H1 (cell line): Measurements from ENCODE around the gene COQ9.

ENCODE experiments used
- CREB1 ChIP-seq: IDR thresholded peaks from 2 replicates; pipeline ENCODE4 v1.6.1; 2012; ENCODE audit warnings: inconsistent platforms
- CTCF ChIP-seq, 3 experiments: IDR thresholded peaks; 1 replicate in 2 of 3; 2 replicates in 1 of 3; pipeline versions ENCODE4 v1.5.1 to v1.6.1; 2011; ENCODE audit warnings: low read length in 3 of 3, mild to moderate bottlenecking in 3 of 3, inconsistent platforms in 2 of 3, low read depth in 1 of 3, moderate library complexity in 1 of 3; ENCODE audit not compliant: insufficient read depth in 1 of 3; ENCODE audit errors: control extremely low read depth in 1 of 3
- EP300 ChIP-seq, 2 experiments: IDR thresholded peaks; 1 replicate in 1 of 2; 2 replicates in 1 of 2; pipeline ENCODE4 v1.6.1; 2011 to 2012; ENCODE audit warnings: low read depth in 2 of 2, low read length in 2 of 2, mild to moderate bottlenecking in 2 of 2, borderline replicate concordance in 1 of 2, inconsistent platforms in 1 of 2, moderate library complexity in 1 of 2
- EZH2 ChIP-seq: fragments of 200-600 bp; sonication (generic); IDR thresholded peaks from 2 replicates; pipeline ENCODE4 v1.7.1; 2012; ENCODE audit warnings: low read depth, mild to moderate bottlenecking, moderate library complexity, low read length, inconsistent platforms; ENCODE audit not compliant: severe bottlenecking
- GABPA ChIP-seq: IDR thresholded peaks from 2 replicates; pipeline ENCODE4 v1.6.1; 2011; ENCODE audit warnings: mild to moderate bottlenecking, low read length, moderate library complexity, borderline replicate concordance; ENCODE audit not compliant: insufficient read depth
- GTF2F1 ChIP-seq: IDR thresholded peaks from 2 replicates; pipeline ENCODE4 v1.6.1; 2012; ENCODE audit warnings: low read depth, low read length, improper control_type of control experiment, borderline replicate concordance
- NRF1 ChIP-seq: IDR thresholded peaks from 2 replicates; pipeline ENCODE4 v1.6.1; 2011; ENCODE audit warnings: mild to moderate bottlenecking, low read depth, low read length, improper control_type of control experiment
- POLR2A ChIP-seq, 2 experiments: IDR thresholded peaks; 1 replicate in 1 of 2; 2 replicates in 1 of 2; pipeline ENCODE4 v1.6.1; 2011; ENCODE audit warnings: low read depth in 2 of 2, low read length in 2 of 2, mild to moderate bottlenecking in 2 of 2; ENCODE audit errors: control extremely low read depth in 1 of 2
- RAD21 ChIP-seq, 2 experiments: IDR thresholded peaks in 1 of 2; conservative IDR thresholded peaks in 1 of 2; 2 replicates each; pipeline ENCODE4 v1.6.1; 2011; ENCODE audit warnings: low read depth in 2 of 2, low read length in 2 of 2, improper control_type of control experiment in 1 of 2, inconsistent platforms in 1 of 2, mild to moderate bottlenecking in 1 of 2, moderate library complexity in 1 of 2
- RFX5 ChIP-seq: IDR thresholded peaks from 2 replicates; pipeline ENCODE4 v1.6.1; 2011; ENCODE audit warnings: low read depth, low read length, improper control_type of control experiment, borderline replicate concordance
- TBP ChIP-seq: IDR thresholded peaks from 2 replicates; pipeline ENCODE4 v1.6.1; 2011; ENCODE audit warnings: low read depth, low read length, improper control_type of control experiment
- TCF12 ChIP-seq: IDR thresholded peaks from 2 replicates; pipeline ENCODE4 v1.6.1; 2011; ENCODE audit warnings: low read depth, mild to moderate bottlenecking, low read length
- ZNF274 ChIP-seq: IDR thresholded peaks from 2 replicates; pipeline ENCODE4 v1.7.0; 2012; ENCODE audit warnings: low read length, borderline replicate concordance; ENCODE audit errors: extremely low read depth

DNA sequence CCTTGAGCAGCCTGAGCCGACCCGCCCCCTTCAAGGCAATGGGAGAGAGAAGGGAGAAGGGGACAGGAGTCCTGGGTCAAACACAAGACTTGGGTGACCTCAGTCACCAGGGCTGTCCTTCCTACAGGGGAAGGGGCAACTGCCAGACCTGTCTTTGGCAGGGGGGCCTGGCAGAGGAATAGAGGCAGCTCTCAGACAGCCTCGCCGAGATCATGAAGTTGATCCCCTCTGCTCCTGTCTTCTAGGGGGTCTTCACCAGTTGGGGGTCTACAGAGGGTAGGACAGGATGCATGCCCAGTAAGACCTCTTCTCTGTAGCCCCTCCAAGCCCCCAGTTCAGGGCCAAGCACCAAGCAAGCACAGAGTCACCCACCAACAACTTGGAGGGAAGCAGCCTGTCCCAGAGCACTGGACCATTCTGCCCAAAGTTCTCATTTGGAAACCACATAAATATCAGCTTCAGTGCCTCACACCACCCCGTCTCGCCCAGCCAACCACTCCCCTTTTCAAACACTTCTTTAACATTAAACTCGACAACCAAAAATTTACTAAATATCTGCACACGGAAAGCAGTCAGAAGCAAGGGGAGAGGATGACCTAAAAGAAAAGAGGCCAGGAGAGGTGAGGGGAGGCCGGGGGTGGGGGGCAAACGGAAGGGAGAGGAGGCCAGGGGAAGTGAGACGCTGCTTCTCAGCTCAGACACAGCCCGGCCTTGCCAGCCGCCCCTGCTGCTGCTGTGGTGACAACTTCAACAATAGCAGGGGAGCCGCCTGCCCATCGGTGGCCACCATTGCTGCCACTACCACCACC is 31.3 kb downstream of the COQ9 start:
- TF ChIP-seq EZH2 (no peak), ZNF274 (no peak), CTCF (IDR thresholded peaks at IDR 0.05; ENCODE audit: control extremely low read depth in 1 of 3, insufficient read depth in 1 of 3, low read depth in 1 of 3, low read length in 3 of 3) (no peak), CREB1 (no peak), EP300 (IDR thresholded peaks at IDR 0.05; ENCODE audit: borderline replicate concordance in 1 of 2, low read depth in 2 of 2, low read length in 2 of 2) (no peak), RFX5 (no peak), NRF1 (no peak), TCF12 (no peak), RAD21 (IDR thresholded peaks at IDR 0.05 in 1 of 2, conservative IDR thresholded peaks at IDR 0.05 in 1 of 2; ENCODE audit: low read depth in 2 of 2, low read length in 2 of 2) (no peak), GABPA (no peak), POLR2A (IDR thresholded peaks at IDR 0.05; ENCODE audit: control extremely low read depth in 1 of 2, low read depth in 2 of 2, low read length in 2 of 2) (no peak), TBP (no peak), GTF2F1 (no peak)
